ENCODE results near the gene AZIN2. TPM values are rescaled to one million over a fixed set of nuclear protein-coding genes. Genes with fewer than 3 reads are reported as not detected.
A peak's percentile ranks its signal among the peaks of the same experiment; 100 is the strongest.

AZIN2 gene
- total and polyA plus RNA-seq, 10 donors, result 1.4 to 8.3 (median 3.0) TPM

DNA sequence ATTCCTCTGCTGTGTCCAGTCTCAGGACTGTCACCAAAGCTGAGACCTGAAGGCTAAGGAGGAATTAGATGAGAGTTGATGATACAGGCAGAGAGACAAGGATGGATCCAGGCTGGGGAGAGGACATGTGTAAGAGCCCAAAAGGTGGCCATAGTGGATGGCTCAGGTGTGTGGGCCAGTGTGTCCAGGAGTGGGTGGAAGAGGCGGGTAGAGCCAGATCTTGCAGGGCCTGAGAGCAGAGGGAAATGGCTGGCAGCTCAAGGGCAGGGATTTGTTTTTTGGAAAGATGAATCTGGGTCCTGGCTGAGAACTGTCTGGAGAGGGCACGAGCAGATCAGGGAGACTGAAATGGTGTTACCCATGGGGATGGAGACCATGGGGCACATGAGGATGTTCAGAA, 38.1 kb downstream of the AZIN2 start:
- intact Hi-C loops (cut with DNase I; ENCODE audit: low total_unique reads), result no loop called here
- no peak for DNase-seq
- H3K36me3 ChIP-seq, result no peaks in the 10 kb centered on the region
- WGBS, 5 donors, result 81 to 93% (median 87%) methylated on average over 2 of the region's 2 CpGs
- peaks cover 0 to 6% (median 0%) of the 10 kb centered on the region in 6 donors for H3K4me1 ChIP-seq
- TF ChIP-seq POLR2AphosphoS5 (IDR thresholded peaks at IDR 0.05) (no peak), POLR2A (IDR thresholded peaks at IDR 0.05) (no peak), CTCF (IDR thresholded peaks at IDR 0.05 in 8 of 11, conservative IDR thresholded peaks at IDR 0.05 in 3 of 11) (no peak)
- no peaks in the 10 kb centered on the region for H3K27me3 ChIP-seq (replicated peaks in 1 of 7)
- peak overlapping the region in 1 of 8 donors; percentile 58 for H3K27ac ChIP-seq
- no peaks in the 10 kb centered on the region for H3K9me3 ChIP-seq
- H3K4me3 ChIP-seq, result no peak overlapping the region

GRCh38 chr1:33119532-33120217, 38.7 kb downstream of the AZIN2 start:
- intact Hi-C loops (cut with DNase I; ENCODE audit: low total_unique reads), result no loop called here
- H3K27ac ChIP-seq, result peak overlapping the region in 1 of 8 donors; percentile 58
- 66 to 84% (median 76%) methylated on average over 13 to 16 of the region's 16 CpGs for WGBS, 5 donors
- no peak for DNase-seq
- no peaks in the 10 kb centered on the region for H3K27me3 ChIP-seq (replicated peaks in 1 of 7)
- TF ChIP-seq POLR2AphosphoS5 (IDR thresholded peaks at IDR 0.05) (no peak), CTCF (IDR thresholded peaks at IDR 0.05 in 8 of 11, conservative IDR thresholded peaks at IDR 0.05 in 3 of 11) (no peak), POLR2A (IDR thresholded peaks at IDR 0.05) (no peak)
- peaks cover 0 to 6% (median 0%) of the 10 kb centered on the region in 6 donors for H3K4me1 ChIP-seq
- no peaks in the 10 kb centered on the region for H3K36me3 ChIP-seq
- H3K4me3 ChIP-seq, result no peak overlapping the region
- H3K9me3 ChIP-seq, result no peaks in the 10 kb centered on the region

DNA sequence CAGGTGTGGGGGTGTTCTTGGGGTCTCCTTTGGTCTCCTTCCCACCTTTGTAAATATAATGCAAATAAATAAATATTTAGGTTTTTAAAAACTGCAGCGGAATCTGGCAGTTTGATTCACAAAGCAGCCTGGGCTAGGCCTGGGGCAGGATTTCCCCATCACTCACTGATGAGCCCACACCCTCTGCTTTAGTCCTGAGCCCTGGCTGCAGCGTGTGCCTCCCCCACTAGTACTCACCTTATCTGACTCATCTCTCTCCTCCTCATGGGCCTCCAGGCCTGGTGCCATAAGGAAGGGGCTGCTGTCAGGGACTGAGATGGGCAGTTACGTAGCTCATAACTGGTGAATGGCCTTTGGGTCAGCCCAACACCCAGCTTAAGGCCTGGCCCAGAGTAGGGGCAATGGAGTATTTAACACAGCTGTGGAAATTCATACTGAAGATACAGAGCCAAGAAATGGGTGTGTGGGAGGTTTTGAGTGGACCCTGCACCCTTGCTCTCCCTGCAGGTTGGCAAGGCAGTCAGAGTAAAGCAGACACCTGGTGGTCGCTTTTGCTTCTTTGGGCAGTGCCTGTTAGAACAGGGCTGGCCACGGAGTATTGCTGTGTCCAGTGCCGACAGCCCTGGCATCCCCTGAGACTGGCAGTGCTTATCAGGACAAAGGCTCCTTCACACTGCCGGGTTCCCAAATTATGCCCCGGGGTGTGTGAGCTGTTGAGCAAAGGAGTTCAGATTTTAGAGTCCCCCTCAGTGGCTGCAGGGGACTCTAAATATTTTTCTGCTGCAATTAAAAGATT, 39.7 kb downstream of the AZIN2 start:
- peak overlapping the region in 1 of 8 donors; percentile 58 for H3K27ac ChIP-seq
- H3K4me1 ChIP-seq, result peaks cover 0 to 9% (median under 1%) of the 10 kb centered on the region in 6 donors
- DNase-seq, result no peak
- intact Hi-C loops (cut with DNase I; ENCODE audit: low total_unique reads), result no loop called here
- no peaks in the 10 kb centered on the region for H3K27me3 ChIP-seq (replicated peaks in 1 of 7)
- H3K4me3 ChIP-seq, result no peak overlapping the region
- H3K9me3 ChIP-seq, result no peaks in the 10 kb centered on the region
- H3K36me3 ChIP-seq, result no peaks in the 10 kb centered on the region
- WGBS, 5 donors, result 86 to 96% (median 89%) methylated on average over 8 of the region's 8 CpGs
- TF ChIP-seq POLR2AphosphoS5 (IDR thresholded peaks at IDR 0.05), result no peak
- no peak for TF ChIP-seq CTCF (IDR thresholded peaks at IDR 0.05 in 8 of 11, conservative IDR thresholded peaks at IDR 0.05 in 3 of 11)
- TF ChIP-seq POLR2A (IDR thresholded peaks at IDR 0.05), result no peak

DNA sequence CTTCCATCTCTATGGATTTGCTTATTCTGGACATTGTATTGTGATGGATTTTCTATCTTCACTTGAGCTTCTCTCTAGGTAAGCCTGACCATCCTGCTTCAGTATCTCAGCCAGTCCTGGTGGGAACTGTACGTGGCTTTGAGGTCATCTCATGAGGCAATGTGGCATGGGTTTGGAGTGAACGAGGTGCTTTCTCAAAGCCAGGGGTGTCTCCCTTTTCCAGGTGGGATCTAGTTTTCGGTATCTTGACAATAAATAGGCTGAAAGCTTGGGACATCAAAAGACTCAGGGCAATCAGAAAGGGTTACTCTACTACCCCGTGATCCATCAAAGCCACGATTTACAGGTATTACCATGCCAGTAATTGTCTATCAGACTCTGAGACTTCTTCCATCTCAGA, 40.8 kb downstream of the AZIN2 start:
- TF ChIP-seq POLR2AphosphoS5 (IDR thresholded peaks at IDR 0.05) (no peak), CTCF (IDR thresholded peaks at IDR 0.05 in 8 of 11, conservative IDR thresholded peaks at IDR 0.05 in 3 of 11) (no peak), POLR2A (IDR thresholded peaks at IDR 0.05) (no peak)
- Histone ChIP-seq H3K27ac (no peak overlapping the region), H3K9me3 (no peaks in the 10 kb centered on the region), H3K27me3 (replicated peaks in 1 of 7) (no peaks in the 10 kb centered on the region), H3K4me1 (peaks cover 0 to 20% (median 11%) of the 10 kb centered on the region in 6 donors), H3K4me3 (no peak overlapping the region), H3K36me3 (no peaks in the 10 kb centered on the region)
- intact Hi-C loops (cut with DNase I; ENCODE audit: low total_unique reads), result no loop called here
- WGBS, 5 donors, result 84 to 90% (median 88%) methylated on average over 5 of the region's 5 CpGs
- DNase-seq, result no peak

Measured in spleen (tissue), 11 donors.